ENCODE results near the gene AURKB. TPM values are rescaled to one million over a fixed set of nuclear protein-coding genes. Genes with fewer than 3 reads are reported as not detected.

AURKB gene
- total and polyA plus RNA-seq, 2 of the 13 experiments (the other 11 are each of a cell fraction or from before 2014, with no cell fraction given) = 29.5 to 75.3 TPM

DNA sequence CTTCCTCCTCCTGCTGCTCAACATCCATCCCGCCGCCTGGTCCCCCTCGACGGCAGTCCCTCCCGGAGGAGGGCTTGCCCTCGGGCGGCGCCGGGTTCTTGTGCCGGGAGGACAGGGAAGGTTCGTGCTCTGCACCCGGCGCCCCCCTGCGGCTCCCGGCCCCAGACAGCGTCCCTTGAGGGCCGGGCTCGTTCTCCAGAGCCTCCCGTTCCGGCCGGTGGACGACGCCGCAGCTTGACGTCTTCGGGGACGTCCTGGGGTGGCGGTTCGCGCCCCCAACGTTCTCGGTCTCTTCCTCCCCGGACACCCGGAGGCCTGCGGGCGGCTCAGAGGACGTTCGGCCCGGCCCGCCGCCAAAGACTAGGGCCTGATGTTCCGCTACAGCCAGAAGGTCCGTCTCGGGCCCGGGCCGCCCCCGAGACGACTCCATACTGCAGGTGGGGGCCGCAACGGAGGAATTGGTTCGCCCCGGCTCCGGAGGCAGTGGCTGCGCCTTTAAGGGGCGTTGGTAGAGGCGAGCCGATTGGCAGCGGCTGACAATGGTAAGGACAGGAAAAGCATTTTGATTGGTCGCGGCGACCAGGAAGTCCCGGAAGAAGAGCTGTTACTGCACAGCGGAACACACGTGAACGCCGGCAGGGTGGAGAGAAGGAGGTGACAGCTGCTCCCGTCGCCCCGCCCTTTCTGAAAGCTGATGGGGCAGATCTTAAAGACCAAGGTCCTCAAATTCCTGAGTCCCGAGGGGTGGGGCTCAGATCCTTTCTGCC, 20.5 kb downstream of the AURKB start, which contains the start of gene BORCS6 (continued):
- TF ChIP-seq ZNF639 (CRISPR knock-in tag; conservative IDR thresholded peaks at IDR 0.05) = no peak
- no peak for TF ChIP-seq RCOR2 (CRISPR knock-in tag; IDR thresholded peaks at IDR 0.05)
- peak; percentile 88; the same call in 1 of the 2 replicates for TF ChIP-seq SP4 (CRISPR knock-in tag; IDR thresholded peaks at IDR 0.05)
- peak; percentile 57; the same call in 1 of the 2 replicates for TF ChIP-seq ELF3 (CRISPR knock-in tag; IDR thresholded peaks at IDR 0.05)
- TF ChIP-seq, protein P1, sequence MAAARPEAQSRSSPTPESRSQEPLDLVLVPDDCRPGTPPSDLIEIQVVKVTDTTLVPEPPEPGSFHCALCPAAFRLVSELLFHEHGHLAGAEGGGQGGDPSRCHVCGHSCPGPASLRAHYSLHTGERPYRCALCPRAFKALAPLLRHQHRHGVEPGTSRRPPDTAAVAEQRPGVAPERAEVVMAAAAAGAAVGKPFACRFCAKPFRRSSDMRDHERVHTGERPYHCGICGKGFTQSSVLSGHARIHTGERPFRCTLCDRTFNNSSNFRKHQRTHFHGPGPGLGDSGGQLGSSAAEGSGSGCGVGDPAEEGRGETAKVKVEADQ (CRISPR knock-in tag; IDR thresholded peaks at IDR 0.05; ENCODE audit: borderline replicate concordance) = peak; percentile 59; the same call in 1 of the 2 replicates
- no peak for TF ChIP-seq ZNF513 (CRISPR knock-in tag; conservative IDR thresholded peaks at IDR 0.05)
- TF ChIP-seq ONECUT2 (CRISPR knock-in tag; IDR thresholded peaks at IDR 0.05) = no peak
- TF ChIP-seq ZNF136 (CRISPR knock-in tag; IDR thresholded peaks at IDR 0.05; ENCODE audit: low read depth) = 0 out of 2 replicates have a peak, but pooled peaks have one; percentile 45
- peak; percentile 52 for TF ChIP-seq XRCC5 (optimal IDR thresholded peaks at IDR 0.05; ENCODE audit: low read length)
- TF ChIP-seq ZFP82 (CRISPR knock-in tag; IDR thresholded peaks at IDR 0.05; ENCODE audit: borderline replicate concordance) = no peak
- TF ChIP-seq ZNF329 (CRISPR knock-in tag; IDR thresholded peaks at IDR 0.05; ENCODE audit: low read depth) = no peak
- 0 out of 2 replicates have a peak, but pooled peaks have one; percentile 68 for TF ChIP-seq TP53 (CRISPR knock-in tag; conservative IDR thresholded peaks at IDR 0.05)
- TF ChIP-seq EED (CRISPR knock-in tag; IDR thresholded peaks at IDR 0.05) = no peak
- TF ChIP-seq TBX2 (CRISPR knock-in tag; IDR thresholded peaks at IDR 0.05; ENCODE audit: borderline replicate concordance) = no peak
- TF ChIP-seq ZBTB25 (CRISPR knock-in tag; IDR thresholded peaks at IDR 0.05) = 0 out of 2 replicates have a peak, but pooled peaks have one; percentile 29
- TF ChIP-seq YEATS2 (CRISPR knock-in tag; IDR thresholded peaks at IDR 0.05; ENCODE audit: borderline replicate concordance) = no peak
- TF ChIP-seq ZNF775 (CRISPR knock-in tag; IDR thresholded peaks at IDR 0.05; ENCODE audit: borderline replicate concordance) = no peak
- TF ChIP-seq ZBTB3 (CRISPR knock-in tag; IDR thresholded peaks at IDR 0.05; ENCODE audit: borderline replicate concordance, low read depth) = no peak
- TF ChIP-seq TEAD3 (CRISPR knock-in tag; optimal IDR thresholded peaks at IDR 0.05; ENCODE audit: borderline replicate concordance) = peak; percentile 7
- no peak; the same call in 1 of the 2 replicates for TF ChIP-seq MXD4 (CRISPR knock-in tag; IDR thresholded peaks at IDR 0.05)
- no peak for TF ChIP-seq ZBTB34 (CRISPR knock-in tag; IDR thresholded peaks at IDR 0.05)
- peak; percentile 75 for TF ChIP-seq MXD1 (CRISPR knock-in tag; IDR thresholded peaks at IDR 0.05)
- peak; percentile 63; the same call in 1 of the 2 replicates for TF ChIP-seq SPEN (CRISPR knock-in tag; IDR thresholded peaks at IDR 0.05; ENCODE audit: low read depth)

All from HepG2 (cell line).